H1 (cell line): Measurements from ENCODE around the gene LSM10. TPM values are rescaled to one million over a fixed set of nuclear protein-coding genes. Genes with fewer than 3 reads are reported as not detected.
A peak's percentile ranks its signal among the peaks of the same experiment; 100 is the strongest.

ENCODE experiments used
- CTCF ChIA-PET: fragments of 300-600 bp; sonication (Branson Sonifier 250); formaldehyde crosslinking; loops from one replicate; lab custom pipeline; 2021; ENCODE audit not compliant: partially characterized antibody; lab: Charles Lee
- POLR2A ChIA-PET: fragments of 300-600 bp; sonication (Branson Sonifier 250); formaldehyde crosslinking; loops from one replicate; lab custom pipeline; 2021; ENCODE audit warnings: inconsistent platforms; ENCODE audit not compliant: partially characterized antibody; lab: Charles Lee
- DNase-seq, 2 experiments: peaks; one replicate each; pipeline versions ENCODE4 v3.0.0 to v3.0.0-alpha.2; 2010 to 2022; ENCODE audit warnings: low spot score in 2 of 2, low read depth in 1 of 2, mixed read lengths in 1 of 2
- FAIRE-seq: peaks from 2 replicates; lab custom pipeline; 2011; peaks lifted over from hg19 to GRCh38; lab: Jason Lieb, UNC
- H2AFZ ChIP-seq: 2 replicates; pipeline ENCODE4 v1.8.1; 2012; ENCODE audit warnings: low read length, inconsistent platforms
- H2AK5ac ChIP-seq: 2 replicates; pipeline ENCODE4 v1.6.1; 2013; ENCODE audit warnings: low read depth, low read length
- H2BK120ac ChIP-seq: replicated peaks from 2 replicates; pipeline ENCODE3; 2013; ENCODE audit warnings: low read depth, low read length, inconsistent platforms
- H2BK12ac ChIP-seq: 2 replicates; pipeline ENCODE4 v1.6.1; 2013; ENCODE audit warnings: low read depth, low read length
- H2BK15ac ChIP-seq: 2 replicates; pipeline ENCODE4 v1.6.1; 2013; ENCODE audit warnings: low read length
- H2BK20ac ChIP-seq: 2 replicates; pipeline ENCODE4 v1.6.1; 2013; ENCODE audit warnings: low read length
- H2BK5ac ChIP-seq: 2 replicates; pipeline ENCODE4 v1.6.1; 2013; ENCODE audit warnings: low read depth, low read length
- H3K14ac ChIP-seq: 2 replicates; pipeline ENCODE4 v1.6.1; 2013; ENCODE audit warnings: inconsistent platforms; ENCODE audit not compliant: insufficient read length
- H3K18ac ChIP-seq: 2 replicates; pipeline ENCODE4 v1.6.1; 2013; ENCODE audit warnings: low read length; ENCODE audit errors: extremely low read depth
- H3K23ac ChIP-seq: 2 replicates; pipeline ENCODE4 v1.6.1; 2013; ENCODE audit warnings: inconsistent platforms; ENCODE audit not compliant: insufficient read length
- H3K23me2 ChIP-seq: 2 replicates; pipeline ENCODE4 v1.6.1; 2013; ENCODE audit warnings: low read depth, low read length
- H3K27ac ChIP-seq: 2 replicates; pipeline ENCODE4 v1.6.1; 2011; ENCODE audit warnings: low read depth, low read length, inconsistent platforms
- H3K27me3 ChIP-seq, 4 experiments: replicated peaks in 1 of 4; 1 replicate in 1 of 4; 2 replicates in 3 of 4; pipeline versions ENCODE4 v1.6.1 to v1.8.1; 2011 to 2013; ENCODE audit warnings: low read length in 3 of 4, mild to moderate bottlenecking in 3 of 4, inconsistent platforms in 2 of 4, mixed read lengths in 2 of 4, moderate library complexity in 1 of 4; ENCODE audit not compliant: control insufficient read depth in 3 of 4, insufficient read depth in 3 of 4; ENCODE audit errors: extremely low read depth in 1 of 4
- H3K36me3 ChIP-seq, 4 experiments: 2 replicates each; pipeline versions ENCODE4 v1.6.1 to v1.8.1; 2011 to 2013; ENCODE audit warnings: mild to moderate bottlenecking in 4 of 4, low read length in 3 of 4, moderate library complexity in 2 of 4, control low read depth in 1 of 4, inconsistent platforms in 1 of 4; ENCODE audit not compliant: insufficient read depth in 4 of 4, control insufficient read depth in 2 of 4
- H3K4ac ChIP-seq: replicated peaks from 2 replicates; pipeline ENCODE3; 2013; ENCODE audit warnings: low read length, low read depth, mixed read lengths, inconsistent platforms; ENCODE audit not compliant: insufficient read length
- H3K4me1 ChIP-seq, 4 experiments: replicated peaks in 1 of 4; 1 replicate in 1 of 4; 2 replicates in 3 of 4; pipeline versions ENCODE4 v1.6.1 to v1.8.1; 2011 to 2013; ENCODE audit warnings: low read length in 3 of 4, inconsistent platforms in 2 of 4, mixed read lengths in 1 of 4; ENCODE audit not compliant: insufficient read depth in 4 of 4, control insufficient read depth in 3 of 4
- H3K4me2 ChIP-seq, 2 experiments: 2 replicates each; pipeline versions ENCODE4 v1.6.1 to v1.8.1; 2011 to 2013; ENCODE audit warnings: low read depth in 2 of 2, low read length in 2 of 2, control low read depth in 1 of 2, inconsistent platforms in 1 of 2, mild to moderate bottlenecking in 1 of 2; ENCODE audit not compliant: insufficient read depth in 1 of 2
- H3K4me3 ChIP-seq, 4 experiments: fragments of 200-600, 300-600 bp in 1 of 4; sonication (generic), shearing (Covaris generic), sonication (Bioruptor Twin) in 1 of 4; 2 replicates each; pipeline versions ENCODE4 v1.5.1 to v1.8.1; 2011 to 2016; ENCODE audit warnings: low read length in 4 of 4, low read depth in 3 of 4, control low read depth in 2 of 4, inconsistent platforms in 2 of 4, mild to moderate bottlenecking in 2 of 4, mixed read lengths in 1 of 4, moderate library complexity in 1 of 4; ENCODE audit not compliant: insufficient read depth in 2 of 4; ENCODE audit errors: extremely low read depth in 1 of 4
- H3K56ac ChIP-seq: replicated peaks from 2 replicates; pipeline ENCODE3; 2013; ENCODE audit warnings: low read depth, mild to moderate bottlenecking, mixed read lengths, low read length, inconsistent platforms; ENCODE audit not compliant: insufficient read length
- H3K79me1 ChIP-seq: 2 replicates; pipeline ENCODE4 v1.6.1; 2013; ENCODE audit warnings: low read depth, low read length, control low read depth
- H3K79me2 ChIP-seq, 2 experiments: 2 replicates each; pipeline versions ENCODE4 v1.6.1 to v1.8.1; 2012 to 2013; ENCODE audit warnings: low read length in 2 of 2, mild to moderate bottlenecking in 2 of 2, inconsistent platforms in 1 of 2; ENCODE audit not compliant: insufficient read depth in 2 of 2, control insufficient read depth in 1 of 2
- H3K9ac ChIP-seq, 4 experiments: replicated peaks in 1 of 4; 1 replicate in 1 of 4; 2 replicates in 3 of 4; pipeline versions ENCODE4 v1.6.1 to v1.8.1; 2011 to 2013; ENCODE audit warnings: low read depth in 3 of 4, low read length in 3 of 4, control low read depth in 2 of 4, mild to moderate bottlenecking in 2 of 4, moderate library complexity in 2 of 4, inconsistent platforms in 1 of 4; ENCODE audit errors: extremely low read depth in 1 of 4
- H3K9me3 ChIP-seq, 2 experiments: 2 replicates each; pipeline versions ENCODE4 v1.6.1 to v1.8.1; 2012 to 2013; ENCODE audit warnings: mild to moderate bottlenecking in 2 of 2, moderate library complexity in 2 of 2, control low read depth in 1 of 2, inconsistent platforms in 1 of 2, low read depth in 1 of 2, low read length in 1 of 2, mixed read lengths in 1 of 2; ENCODE audit not compliant: insufficient read depth in 2 of 2
- H4K20me1 ChIP-seq, 2 experiments: replicated peaks in 1 of 2; 2 replicates each; pipeline versions ENCODE3 to v1.8.1; 2011 to 2013; ENCODE audit warnings: inconsistent platforms in 2 of 2, low read length in 2 of 2, mild to moderate bottlenecking in 1 of 2; ENCODE audit not compliant: insufficient read depth in 2 of 2, control insufficient read depth in 1 of 2
- H4K5ac ChIP-seq: 2 replicates; pipeline ENCODE4 v1.6.1; 2013; ENCODE audit warnings: low read length, low read depth, mixed read lengths, inconsistent platforms; ENCODE audit not compliant: insufficient read length
- H4K8ac ChIP-seq: 2 replicates; pipeline ENCODE4 v1.8.0; 2013; ENCODE audit warnings: mild to moderate bottlenecking, moderate library complexity, low read length, inconsistent platforms; ENCODE audit not compliant: insufficient read depth; ENCODE audit errors: extremely low read depth
- H4K91ac ChIP-seq: replicated peaks from 2 replicates; pipeline ENCODE3; 2013; ENCODE audit warnings: low read length, mixed read lengths, inconsistent platforms; ENCODE audit not compliant: insufficient read length
- POU5F1 ChIP-seq: IDR thresholded peaks from 2 replicates; pipeline ENCODE4 v1.6.1; 2011; ENCODE audit warnings: low read depth, mild to moderate bottlenecking, low read length, moderate library complexity
- RBBP5 ChIP-seq: IDR thresholded peaks from 2 replicates; pipeline ENCODE4 v1.7.1; 2012; ENCODE audit warnings: low read depth, mild to moderate bottlenecking, inconsistent platforms, low read length, moderate library complexity, borderline replicate concordance
- WGBS, 2 experiments: shearing (Covaris generic) in 1 of 2; methylation state at CpG; one replicate each; pipeline versions ENCODE4 v1.1.6 to v1.1.7; 2013 to 2015; ENCODE audit warnings: low lambda C conversion rate in 2 of 2, mixed read lengths in 2 of 2, inconsistent platforms in 1 of 2, low coverage in 1 of 2, missing lambda C conversion rate in 1 of 2; ENCODE audit not compliant: insufficient replicate concordance in 2 of 2, insufficient coverage in 1 of 2, insufficient read length in 1 of 2; ENCODE audit errors: extremely low coverage in 1 of 2, missing lambda C conversion rate in 1 of 2; 5-methylcytosine and 5-hydroxymethylcytosine counted together
- polyA plus RNA-seq, 7 experiments: library from polyadenylated mRNA; depleted of rRNA in 3 of 7; stranded (reverse) in 5 of 7; unstranded in 2 of 7; fragments of >200 nt in 5 of 7; fragments of 200-250 nt in 2 of 7; gene quantifications; 1 replicate in 5 of 7; 2 replicates in 1 of 7; 4 replicates in 1 of 7; pipeline versions ENCODE4 v1.2.1 to v1.2.3, GENCODE V29; 2011 to 2013; ENCODE audit warnings: missing spikeins in 2 of 7, mixed read lengths in 2 of 7
- total RNA-seq: library from RNA; stranded (reverse); fragmentation: NEBNext Ultra II Directional; extraction: Animal tissue kit (Norgen Biotek cat#: 25700); gene quantifications from 2 replicates; pipeline ENCODE4 v1.2.1, GENCODE V29; 2021
- TF ChIP-seq, protein P1 (sequence below), 3 experiments: IDR thresholded peaks; 1 replicate in 2 of 3; 2 replicates in 1 of 3; pipeline versions ENCODE4 v1.5.1 to v1.6.1; 2011; ENCODE audit warnings: low read length in 3 of 3, mild to moderate bottlenecking in 3 of 3, inconsistent platforms in 2 of 3, low read depth in 1 of 3, moderate library complexity in 1 of 3; ENCODE audit not compliant: insufficient read depth in 1 of 3; ENCODE audit errors: control extremely low read depth in 1 of 3

LSM10 gene
- total and polyA plus RNA-seq, 2 of the 8 experiments (the other 6 are each of a cell fraction or from before 2014, with no cell fraction given): 59.5 to 140 TPM

- Histone ChIP-seq H3K79me2 (peaks cover 0 to 26% of the 10 kb centered on the region in 2 experiments; a peak in 2 of 4 replicates), H2BK20ac (no peak overlapping the region), H3K27me3 (no peaks in the 10 kb centered on the region), H3K4me2 (no peak overlapping the region; a peak in 1 of 4 replicates), H3K4me1 (peaks cover 2 to 15% (median 10%) of the 10 kb centered on the region in 4 experiments; a peak in 6 of 7 replicates), H4K91ac (no peak overlapping the region), H3K4me3 (no peak overlapping the region), H4K8ac (no peak overlapping the region), H2BK5ac (peak overlapping the region; percentile 13; the same call in 1 of the 2 replicates), H2BK15ac (no peak overlapping the region), H3K79me1 (peaks cover 3% of the 10 kb centered on the region; the same call in 1 of the 2 replicates), H2BK12ac (peak overlapping the region; percentile 44; the same call in 1 of the 2 replicates), H3K18ac (0 out of 2 replicates have a peak overlapping the region, but pooled peaks have one; percentile 40), H4K20me1 (peaks cover 0 to 7% of the 10 kb centered on the region in 2 experiments), H3K36me3 (peaks cover 0 to 5% (median 1%) of the 10 kb centered on the region in 4 experiments; a peak in 1 of 8 replicates), H3K27ac (no peak overlapping the region), H3K56ac (no peak overlapping the region), H2AK5ac (no peak overlapping the region), H2BK120ac (no peak overlapping the region), H3K23me2 (no peaks in the 10 kb centered on the region), H2AFZ (no peak overlapping the region), H3K14ac (no peak overlapping the region), H3K9ac (peak overlapping the region in 1 of 4 experiments; percentile 5; a peak in 1 of 7 replicates), H3K4ac (no peak overlapping the region), H3K23ac (no peak overlapping the region), H4K5ac (no peak overlapping the region), H3K9me3 (no peaks in the 10 kb centered on the region)
- TF ChIP-seq RBBP5 (no peak), POU5F1 (no peak)
- TF ChIP-seq, protein P1, sequence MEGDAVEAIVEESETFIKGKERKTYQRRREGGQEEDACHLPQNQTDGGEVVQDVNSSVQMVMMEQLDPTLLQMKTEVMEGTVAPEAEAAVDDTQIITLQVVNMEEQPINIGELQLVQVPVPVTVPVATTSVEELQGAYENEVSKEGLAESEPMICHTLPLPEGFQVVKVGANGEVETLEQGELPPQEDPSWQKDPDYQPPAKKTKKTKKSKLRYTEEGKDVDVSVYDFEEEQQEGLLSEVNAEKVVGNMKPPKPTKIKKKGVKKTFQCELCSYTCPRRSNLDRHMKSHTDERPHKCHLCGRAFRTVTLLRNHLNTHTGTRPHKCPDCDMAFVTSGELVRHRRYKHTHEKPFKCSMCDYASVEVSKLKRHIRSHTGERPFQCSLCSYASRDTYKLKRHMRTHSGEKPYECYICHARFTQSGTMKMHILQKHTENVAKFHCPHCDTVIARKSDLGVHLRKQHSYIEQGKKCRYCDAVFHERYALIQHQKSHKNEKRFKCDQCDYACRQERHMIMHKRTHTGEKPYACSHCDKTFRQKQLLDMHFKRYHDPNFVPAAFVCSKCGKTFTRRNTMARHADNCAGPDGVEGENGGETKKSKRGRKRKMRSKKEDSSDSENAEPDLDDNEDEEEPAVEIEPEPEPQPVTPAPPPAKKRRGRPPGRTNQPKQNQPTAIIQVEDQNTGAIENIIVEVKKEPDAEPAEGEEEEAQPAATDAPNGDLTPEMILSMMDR (IDR thresholded peaks at IDR 0.05; ENCODE audit: control extremely low read depth in 1 of 3, insufficient read depth in 1 of 3, low read depth in 1 of 3, low read length in 3 of 3): peak in 1 of 3 experiments; percentile 16; a peak in 1 of 4 replicates
- ChIA-PET CTCF (interaction anchor here (0.7 to 7.9 kb wide), 8 partner anchors 15 to 65 kb away, joined by 3 to 90 read pairs (median 6); partner anchors contain the start of gene STK40), POLR2A (interaction anchor here (0.8 to 5.2 kb wide), 7 partner anchors 9 to 42 kb away, joined by 3 to 33 read pairs (median 4); partner anchors contain the start of gene EVA1B)
- WGBS, 2 experiments: 82% methylated on average over 18 of the region's 18 CpGs; no CpG with 5 or more reads in 1 of the 2 experiments
- DNase-seq (no peak), FAIRE-seq (no peak)
Observed at GRCh38 chr1:36366091-36366661, 31.5 kb downstream of the LSM10 start.
